Measurements from ENCODE around the gene VTI1A.
A peak's percentile ranks its signal among the peaks of the same experiment; 100 is the strongest.

VTI1A gene

DNA sequence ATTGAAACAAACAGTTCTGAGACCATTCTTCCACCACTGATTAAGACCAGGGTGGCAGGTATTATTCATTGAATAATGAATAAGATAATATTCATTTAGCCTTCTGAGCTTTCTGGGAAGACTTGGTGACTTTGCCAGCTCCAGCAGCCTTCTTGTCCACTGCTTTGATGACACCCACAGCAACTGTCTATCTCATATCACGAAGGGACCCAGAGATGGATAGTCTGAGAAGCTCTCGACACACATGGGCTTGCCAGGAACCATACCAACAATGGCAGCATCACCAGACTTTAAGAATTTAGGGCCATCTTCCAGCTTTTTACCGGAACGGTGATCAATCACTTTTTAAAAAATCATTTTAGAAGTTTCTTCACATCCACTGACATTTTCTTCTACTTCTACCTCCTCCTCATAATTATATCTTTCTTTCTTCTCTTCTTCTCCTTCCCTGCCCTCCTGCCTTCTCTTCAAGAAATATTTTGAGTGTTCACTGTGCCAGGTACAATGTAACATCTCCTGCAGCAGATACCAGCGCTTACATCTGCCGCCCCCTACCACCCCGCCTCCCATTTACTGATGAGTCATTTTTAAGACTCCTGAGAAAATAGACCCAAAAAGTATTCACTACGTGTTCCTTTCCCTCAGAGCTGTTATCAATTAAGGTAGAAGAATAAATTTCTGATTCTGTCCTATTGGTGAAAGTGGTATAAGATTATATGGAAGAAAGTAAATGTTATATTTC is 101.7 kb downstream of the VTI1A start:
- DNase-seq = no peak

DNA sequence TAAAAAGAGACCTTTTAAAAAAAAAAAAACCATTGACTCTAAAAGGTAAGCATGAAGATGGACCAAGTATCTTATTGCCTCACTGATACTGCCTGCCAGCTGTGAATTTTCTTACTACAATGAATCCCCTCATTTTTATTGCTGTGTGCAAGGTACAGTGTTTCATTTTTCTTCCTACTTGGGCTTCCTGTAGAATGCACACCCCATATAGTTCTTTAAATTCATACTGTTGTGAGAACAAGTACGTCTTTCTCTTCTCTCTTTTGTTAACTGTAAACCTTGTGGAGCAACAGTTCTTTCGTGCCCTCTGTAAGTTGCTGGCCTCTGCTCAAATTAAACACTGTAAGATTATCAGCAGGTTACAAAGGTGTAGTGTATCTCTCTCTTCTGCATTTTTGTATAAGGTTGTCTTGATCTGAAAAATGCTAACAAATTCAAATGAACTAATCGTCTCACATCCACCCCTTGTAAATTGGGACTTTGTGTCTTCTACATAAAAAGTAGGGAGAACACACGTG is 105.6 kb downstream of the VTI1A start:
- no peak for DNase-seq

- no peak for DNase-seq
Measured at GRCh38 chr10:112553315-112553714, 106.3 kb downstream of the VTI1A start.

DNA sequence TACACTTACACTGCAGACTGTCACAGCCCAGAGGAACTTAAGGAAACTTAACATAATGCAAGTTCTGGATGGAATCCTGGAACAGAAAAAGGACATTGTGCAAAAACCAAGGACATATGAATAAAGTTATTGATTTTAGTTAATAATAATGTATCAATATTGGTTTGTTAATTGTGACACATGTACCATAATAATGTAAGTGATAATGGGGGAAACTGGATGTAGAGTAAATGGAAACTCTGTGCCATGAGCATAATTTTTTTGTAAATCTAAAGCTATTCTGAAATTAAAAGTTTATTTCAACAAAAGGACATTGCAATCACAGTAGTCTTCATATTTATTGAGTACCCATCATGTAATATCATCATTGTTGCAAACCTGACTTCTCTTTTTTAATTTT is 107.2 kb downstream of the VTI1A start:
- DNase-seq = no peak

DNA sequence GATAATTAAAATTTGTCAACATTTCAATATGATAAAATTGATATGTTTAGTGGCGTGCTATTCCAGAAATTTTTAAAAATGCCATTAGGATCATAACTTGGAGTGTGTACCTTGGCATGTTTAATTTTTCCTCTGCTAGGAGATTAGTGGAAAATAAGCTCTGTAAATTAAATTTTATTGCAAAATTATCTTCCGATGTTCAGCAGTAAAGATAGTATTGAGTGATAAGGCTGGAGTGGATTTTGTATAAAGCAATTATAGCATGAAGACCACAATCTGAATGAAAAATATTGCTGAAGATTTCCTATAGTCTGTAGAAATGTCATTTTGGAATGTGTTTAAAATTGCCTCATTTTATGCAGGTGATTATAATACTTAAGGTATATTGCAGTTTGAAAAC is 110.2 kb downstream of the VTI1A start:
- DNase-seq = no peak

GRCh38 chr10:112558476-112559142 is 111.6 kb downstream of the VTI1A start:
- no peak for DNase-seq

DNA sequence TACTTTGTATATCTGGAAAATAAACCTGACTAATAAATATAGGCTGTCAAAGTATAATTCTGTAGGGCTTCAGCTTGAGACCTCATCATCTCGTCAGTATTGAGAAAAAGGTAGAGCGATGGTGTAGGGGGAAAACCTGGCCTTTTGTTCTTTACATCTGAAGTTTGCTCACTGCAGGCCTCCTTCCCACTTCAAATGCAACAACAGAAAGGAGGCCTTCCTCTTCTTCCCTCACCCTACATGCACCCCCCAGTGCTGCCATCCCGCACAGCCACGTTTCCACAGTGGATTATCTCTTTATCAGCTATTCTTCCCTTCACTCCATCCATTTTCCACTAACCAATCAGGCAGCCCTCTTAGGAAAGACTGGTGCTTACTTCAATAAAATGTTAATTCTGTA is 112.3 kb downstream of the VTI1A start:
- DNase-seq = no peak

- DNase-seq = no peak
Measured at GRCh38 chr10:112562122-112562521, 115.1 kb downstream of the VTI1A start.

GRCh38 chr10:112562809-112563663 is 116.0 kb downstream of the VTI1A start:
- DNase-seq = no peak

DNA sequence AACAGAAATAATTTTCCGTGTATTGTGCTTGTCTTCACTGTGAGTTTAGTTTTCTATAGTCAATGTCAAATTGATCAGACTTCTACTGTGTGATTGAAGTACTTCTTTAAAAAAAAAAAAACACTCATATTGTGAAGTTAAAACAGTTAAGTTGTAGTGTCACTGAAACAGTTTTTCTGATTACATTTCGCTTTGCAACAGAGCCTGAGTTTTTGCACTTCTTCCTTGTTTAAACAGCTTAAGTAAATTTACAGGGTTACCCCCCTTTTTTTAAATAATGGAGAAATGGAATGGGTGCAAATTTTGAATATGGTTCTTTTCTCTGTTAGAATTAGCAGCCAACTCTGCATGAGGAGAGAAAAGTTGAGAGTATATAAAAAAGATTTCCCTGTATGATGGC is 117.3 kb downstream of the VTI1A start:
- DNase-seq = no peak

DNA sequence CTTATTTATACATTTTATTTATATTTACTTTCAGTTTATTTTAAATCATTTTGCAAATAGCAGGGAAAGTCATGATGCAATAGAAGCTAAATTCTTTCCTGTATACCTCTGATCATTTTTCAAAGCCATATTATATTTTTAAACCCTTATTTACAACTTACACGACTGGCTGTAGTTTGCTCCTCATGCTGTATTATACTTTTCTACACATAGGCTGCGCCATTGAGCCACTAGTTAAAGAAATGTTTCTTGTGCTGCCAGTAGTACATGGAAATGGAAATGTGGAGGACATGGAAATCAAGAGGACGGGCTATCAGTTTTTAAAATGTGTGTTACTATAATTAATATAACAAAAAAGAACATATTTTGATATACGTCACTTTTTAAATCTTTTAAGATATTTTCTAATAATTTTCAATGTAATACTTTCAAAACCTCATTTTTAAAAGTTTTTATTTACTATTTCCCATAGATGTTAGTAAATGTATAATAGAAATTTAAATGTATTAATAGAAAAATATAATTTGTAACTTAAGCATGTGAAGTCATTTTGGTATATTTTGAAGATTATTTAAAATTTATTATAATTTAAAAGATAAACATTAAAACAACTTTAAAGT is 118.5 kb downstream of the VTI1A start:
- DNase-seq = peak; percentile 6

- DNase-seq = no peak
Measured at GRCh38 chr10:112570585-112570984, 123.6 kb downstream of the VTI1A start.

DNA sequence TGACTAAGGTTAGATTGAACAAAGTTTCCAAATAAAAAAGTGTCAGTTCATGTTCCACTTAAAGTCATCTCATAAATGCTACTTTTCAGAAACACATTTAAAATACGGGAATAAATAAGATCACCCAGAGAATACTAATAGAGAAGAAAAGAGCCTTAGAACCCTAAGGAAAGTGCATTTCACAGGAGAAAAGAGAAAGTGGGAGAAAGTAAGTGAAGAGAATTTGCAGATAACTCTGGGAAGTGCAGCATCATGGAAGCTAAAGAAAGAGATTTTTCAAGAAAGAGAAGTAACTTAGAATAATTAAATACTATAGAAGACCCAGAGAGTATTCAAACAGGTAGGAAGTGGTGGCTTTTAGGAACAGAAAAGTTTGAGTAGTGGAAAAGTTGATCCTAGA is 132.6 kb downstream of the VTI1A start:
- DNase-seq = no peak

DNA sequence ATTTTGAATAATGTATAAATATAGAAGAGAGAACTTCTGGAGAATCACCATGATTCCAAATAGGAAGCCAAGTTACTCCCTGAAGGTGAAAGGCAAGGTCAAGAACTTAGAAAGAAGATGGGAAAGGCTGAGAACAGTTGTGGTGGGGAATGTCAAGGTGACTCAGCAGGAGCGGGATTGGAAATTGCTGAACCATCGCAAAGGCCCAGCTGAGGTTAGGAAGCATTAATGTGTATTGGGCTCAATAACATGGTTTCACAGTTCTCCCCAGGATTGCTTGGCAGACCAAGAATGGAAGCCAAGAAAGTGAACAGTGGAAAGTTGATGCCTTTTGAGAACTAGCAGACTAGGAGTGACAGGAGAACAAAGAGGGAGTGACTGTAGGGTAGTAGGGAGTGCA is 133.3 kb downstream of the VTI1A start:
- no peak for DNase-seq

DNA sequence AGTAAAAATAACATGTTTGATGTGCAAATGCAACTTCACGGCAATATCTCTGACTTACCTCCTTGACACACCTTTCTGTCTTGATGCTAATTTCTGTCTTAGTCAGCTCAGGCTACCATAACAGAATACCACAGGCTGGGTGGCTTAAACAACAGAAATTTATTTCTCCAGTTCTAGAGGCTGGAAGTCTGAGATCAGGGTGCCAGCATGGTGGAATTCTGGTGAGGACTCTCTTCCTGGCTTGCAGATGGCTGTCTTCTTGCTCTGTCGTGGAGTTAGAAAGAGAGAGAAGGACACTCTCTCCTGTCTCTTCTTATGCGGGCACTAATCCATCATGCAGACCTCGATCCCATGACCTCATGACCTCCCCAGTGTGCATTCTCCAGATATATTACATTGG is 134.9 kb downstream of the VTI1A start:
- DNase-seq = no peak

DNA sequence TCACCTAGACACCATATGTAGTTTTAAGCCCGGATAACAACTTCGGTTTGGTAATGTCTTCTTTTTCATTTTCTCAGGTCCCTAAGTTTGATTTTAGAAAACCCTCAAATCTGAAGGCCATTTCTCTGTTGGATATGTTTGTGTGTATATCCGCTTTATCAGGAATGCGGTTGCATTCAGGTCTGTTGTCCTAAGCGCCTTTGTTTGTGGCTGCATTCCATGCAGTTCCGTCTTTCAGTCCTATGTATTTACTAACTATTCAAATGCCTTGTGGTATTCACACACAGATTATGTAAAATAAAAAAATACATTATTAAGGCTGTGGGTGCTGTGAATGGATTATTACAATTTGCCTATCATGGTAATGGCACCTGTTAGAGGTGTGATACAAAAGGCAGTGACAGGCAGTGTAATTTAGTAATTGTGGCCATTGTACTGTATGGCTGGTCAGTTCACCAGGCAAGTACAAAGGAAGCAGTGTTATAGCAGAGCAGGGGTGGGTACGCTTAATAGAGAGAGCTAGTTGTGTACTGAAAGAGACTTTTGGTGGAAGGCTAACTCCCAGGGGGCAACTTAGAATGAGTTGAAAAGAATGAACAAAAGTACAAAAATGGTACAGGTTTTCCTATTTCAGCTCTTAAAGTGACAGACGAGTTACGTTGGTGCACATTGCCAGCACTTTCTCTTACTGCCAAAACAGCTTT is 136.4 kb downstream of the VTI1A start:
- DNase-seq = no peak

GRCh38 chr10:112584276-112584675 is 137.3 kb downstream of the VTI1A start:
- DNase-seq = no peak

DNA sequence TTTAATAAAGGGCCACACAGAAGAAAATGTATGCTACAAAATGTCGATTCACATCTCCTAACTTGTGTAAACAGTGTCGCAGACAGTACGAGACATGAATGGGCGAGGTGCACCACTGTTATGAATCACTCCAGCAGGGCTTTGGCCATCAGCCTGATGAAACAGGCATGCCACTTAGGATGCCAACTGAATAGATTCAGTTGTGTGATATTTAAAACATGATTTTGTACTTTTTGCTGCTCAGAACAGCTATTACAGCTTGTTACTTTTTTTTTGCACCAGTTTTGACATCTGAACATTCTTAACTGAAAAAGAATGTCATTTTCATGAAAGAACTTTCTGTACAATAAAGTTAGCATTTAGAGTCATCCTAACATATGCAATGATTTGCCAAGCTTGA is 138.1 kb downstream of the VTI1A start:
- no peak for DNase-seq

DNA sequence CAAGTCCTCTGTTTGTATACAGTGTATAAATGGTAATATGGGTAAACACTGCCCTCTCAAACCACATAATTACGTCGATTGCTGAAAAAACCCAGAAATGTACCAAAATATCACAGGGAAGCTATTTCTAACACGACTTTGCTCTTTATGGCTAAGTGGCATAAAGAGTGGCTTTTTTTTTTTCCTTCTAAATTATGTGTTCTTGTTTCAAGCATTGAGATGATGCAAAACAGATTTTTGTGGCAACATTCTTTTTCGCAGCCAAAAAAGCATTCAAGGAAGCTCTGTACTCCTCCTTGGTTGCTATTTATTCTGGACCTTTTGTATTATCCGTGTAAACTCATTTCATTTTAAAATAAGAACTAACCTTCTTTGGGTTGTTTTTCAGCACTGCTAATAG is 138.9 kb downstream of the VTI1A start:
- no peak for DNase-seq

DNA sequence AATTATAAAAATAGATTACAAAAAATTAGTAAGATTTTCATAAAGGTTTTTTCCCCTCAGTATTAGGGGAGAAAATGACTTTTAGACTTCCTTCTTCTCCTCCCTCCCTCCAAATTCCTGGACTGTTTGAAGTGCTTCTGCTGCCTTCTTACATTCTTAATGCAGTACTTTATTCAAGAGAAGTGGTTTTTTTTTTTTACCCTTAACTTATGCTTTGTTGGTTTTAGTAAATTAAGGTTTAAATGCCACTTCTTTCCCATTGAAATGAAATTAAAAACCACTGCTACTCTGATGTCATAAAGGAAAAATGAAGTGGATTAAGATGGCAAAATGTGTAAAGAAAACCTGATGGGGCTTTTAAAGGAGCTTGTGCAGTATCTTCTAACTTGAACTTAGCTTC is 140.7 kb downstream of the VTI1A start:
- DNase-seq = no peak

DNA sequence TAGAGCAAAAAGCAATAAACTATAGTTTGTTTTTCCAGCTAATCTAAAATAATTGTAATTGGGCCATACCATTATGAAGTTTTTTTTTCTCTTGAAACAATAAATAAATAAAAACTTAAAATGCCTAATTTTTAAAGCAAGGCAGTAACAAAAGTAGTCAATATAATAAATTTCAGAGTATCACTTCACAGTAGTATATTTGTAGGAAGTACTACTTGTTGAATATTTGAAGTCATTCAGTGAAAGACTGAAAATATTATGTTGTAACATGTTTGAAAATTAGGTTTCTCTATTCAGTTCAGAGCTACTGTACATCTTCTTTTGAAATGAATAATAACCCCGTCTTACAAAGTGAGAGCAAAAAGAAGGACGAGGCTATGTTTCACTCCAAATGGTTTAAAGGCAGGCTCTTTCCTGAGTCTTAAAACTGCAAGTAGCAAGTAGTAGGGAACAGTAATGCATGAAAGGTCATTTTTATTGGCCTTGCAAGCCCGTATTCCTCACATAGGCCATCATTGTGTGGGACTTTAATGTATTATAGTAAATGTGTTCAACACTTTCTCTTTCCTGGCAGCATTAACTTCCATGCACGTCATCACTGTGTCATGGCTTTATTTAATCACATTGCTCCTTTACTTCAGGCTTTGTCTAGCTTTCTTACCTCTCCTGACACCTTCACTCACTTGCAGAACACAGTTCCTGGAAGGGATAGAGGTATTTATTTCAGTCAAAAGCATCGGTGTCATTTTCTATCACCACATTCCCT is 141.4 kb downstream of the VTI1A start:
- DNase-seq = no peak

DNA sequence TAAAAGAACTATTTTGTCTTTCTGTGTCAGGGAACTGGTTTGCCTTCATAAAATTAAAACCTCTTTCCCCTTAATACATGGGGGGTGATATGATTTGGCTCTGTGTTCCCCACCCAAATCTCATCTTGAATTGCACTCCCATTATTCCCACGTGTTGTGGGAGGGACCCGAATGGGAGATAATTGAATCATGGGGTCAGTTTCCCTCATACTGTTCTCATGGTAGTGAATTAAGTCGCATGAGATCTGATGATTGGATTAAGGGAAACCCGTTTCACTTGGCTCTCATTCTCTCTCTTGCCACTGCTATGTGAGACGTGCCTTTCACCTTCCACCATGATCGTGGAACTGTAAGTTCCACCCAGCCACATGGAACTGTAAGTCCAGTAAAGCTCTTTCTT is 142.1 kb downstream of the VTI1A start:
- no peak for DNase-seq
